B cell (primary cell): ENCODE results near the gene PTGER3. TPM values are rescaled to one million over a fixed set of nuclear protein-coding genes. Genes with fewer than 3 reads are reported as not detected.
A peak's percentile ranks its signal among the peaks of the same experiment; 100 is the strongest.

Source experiments
- ATAC-seq: fragments of 200-7000 bp; cut with Tn5 transposase; one replicate; pipeline ENCODE4 v1.10.0; 2021; ENCODE audit warnings: low read depth, mild to moderate bottlenecking, moderate number of reproducible peaks, moderate library complexity
- CTCF ChIA-PET: fragments of 350-600 bp; sonication (Branson Sonifier 250); formaldehyde crosslinking; loops from one replicate; lab custom pipeline; 2021; ENCODE audit warnings: antibody characterized with exemption, inconsistent platforms; lab: Charles Lee
- POLR2A ChIA-PET: fragments of 350-600 bp; sonication (Branson Sonifier 250); formaldehyde crosslinking; loops from one replicate; lab custom pipeline; 2021; ENCODE audit warnings: antibody characterized with exemption; lab: Charles Lee
- DNase-seq: peaks from one replicate; pipeline ENCODE4 v3.0.0; 2013
- H2AFZ ChIP-seq: 2 replicates; pipeline ENCODE4 v1.6.1; 2012; ENCODE audit warnings: mild to moderate bottlenecking, low read depth, low read length; ENCODE audit not compliant: insufficient read depth, poor library complexity, severe bottlenecking
- H3K27ac ChIP-seq, 2 donors: 1 replicate in 1 of 2; 2 replicates in 1 of 2; pipeline ENCODE4 v1.5.1; 2012 to 2013; ENCODE audit warnings: low read length in 2 of 2, mild to moderate bottlenecking in 2 of 2, moderate library complexity in 1 of 2
- H3K27me3 ChIP-seq, 4 experiments: fragments of 200-600 bp in 1 of 4; sonication (generic) in 1 of 4; replicated peaks in 1 of 4; 1 replicate in 2 of 4; 2 replicates in 2 of 4; pipeline versions ENCODE4 v1.6.1 to v1.7.0; 2013 to 2016; ENCODE audit warnings: low read length in 3 of 4, mild to moderate bottlenecking in 2 of 4, mixed read lengths in 1 of 4, moderate library complexity in 1 of 4; ENCODE audit not compliant: insufficient read depth in 4 of 4, control insufficient read depth in 3 of 4; ENCODE audit errors: control extremely low read depth in 1 of 4
- H3K36me3 ChIP-seq, 2 experiments: replicated peaks in 1 of 2; 1 replicate in 1 of 2; 2 replicates in 1 of 2; pipeline versions ENCODE4 v1.6.1 to v1.7.1; 2013; ENCODE audit warnings: low read length in 1 of 2; ENCODE audit not compliant: insufficient read depth in 2 of 2, control insufficient read depth in 1 of 2; ENCODE audit errors: control extremely low read depth in 1 of 2, extremely low read depth in 1 of 2
- H3K4me1 ChIP-seq, 2 donors: fragments of 200-600 bp in 1 of 2; sonication (generic) in 1 of 2; 1 replicate in 1 of 2; 2 replicates in 1 of 2; pipeline versions ENCODE4 v1.5.1 to v1.6.1; 2013 to 2017; ENCODE audit warnings: low read length in 2 of 2; ENCODE audit not compliant: control insufficient read depth in 2 of 2, insufficient read depth in 2 of 2
- H3K4me2 ChIP-seq: replicated peaks from 2 replicates; pipeline ENCODE3; 2012; ENCODE audit warnings: mild to moderate bottlenecking, low read depth, low read length; ENCODE audit not compliant: poor library complexity, severe bottlenecking
- H3K4me3 ChIP-seq, 5 experiments: fragments of 200-600 bp in 1 of 5; sonication (generic) in 1 of 5; 1 replicate in 3 of 5; 2 replicates in 2 of 5; pipeline versions ENCODE4 v1.5.1 to v1.7.0; 2011 to 2016; ENCODE audit warnings: low read length in 4 of 5, mild to moderate bottlenecking in 4 of 5, low read depth in 2 of 5, control low read depth in 1 of 5, moderate library complexity in 1 of 5; ENCODE audit not compliant: insufficient read depth in 1 of 5; ENCODE audit errors: control extremely low read depth in 1 of 5, extremely low read depth in 1 of 5
- H3K79me2 ChIP-seq: fragments of 200-600 bp; sonication (generic); one replicate; pipeline ENCODE4 v1.6.0; 2016; ENCODE audit warnings: low read length; ENCODE audit not compliant: control insufficient read depth, insufficient read depth
- H3K9ac ChIP-seq: fragments of 200-600 bp; sonication (generic); 2 replicates; pipeline ENCODE4 v1.6.1; 2017; ENCODE audit warnings: mild to moderate bottlenecking, low read length, moderate library complexity
- H3K9me3 ChIP-seq, 3 donors: one replicate each; pipeline versions ENCODE4 v1.6.1 to v1.7.1; 2013; ENCODE audit warnings: low read length in 2 of 3; ENCODE audit not compliant: control insufficient read depth in 2 of 3, insufficient read depth in 1 of 3; ENCODE audit errors: control extremely low read depth in 1 of 3
- H4K20me1 ChIP-seq: 2 replicates; pipeline ENCODE4 v1.6.0; 2012; ENCODE audit warnings: mild to moderate bottlenecking, low read length; ENCODE audit not compliant: insufficient read depth, control insufficient read depth, poor library complexity, severe bottlenecking
- H3K27ac Mint-ChIP-seq: one replicate; pipeline ENCODE4 v1.8.0; 2021; ENCODE audit warnings: mixed read lengths
- H3K27me3 Mint-ChIP-seq: one replicate; pipeline ENCODE4 v1.8.0; 2021; ENCODE audit warnings: mixed read lengths
- H3K4me1 Mint-ChIP-seq: one replicate; pipeline ENCODE4 v1.8.0; 2021; ENCODE audit warnings: mixed read lengths
- H3K4me3 Mint-ChIP-seq: one replicate; pipeline ENCODE4 v1.8.0; 2021; ENCODE audit warnings: mixed read lengths
- H3K9me3 Mint-ChIP-seq: one replicate; pipeline ENCODE4 v1.8.0; 2022; ENCODE audit warnings: mixed read lengths; ENCODE audit not compliant: insufficient read depth
- CTCF ChIP-seq: fragments of 200-600 bp; IDR thresholded peaks from one replicate; pipeline ENCODE4 v1.8.0; 2022; ENCODE audit warnings: antibody characterized with exemption, mild to moderate bottlenecking
- EZH2 ChIP-seq: IDR thresholded peaks from 2 replicates; pipeline ENCODE4 v1.6.1; 2012; ENCODE audit warnings: borderline replicate concordance, low read depth, mild to moderate bottlenecking, moderate library complexity, low read length; ENCODE audit not compliant: insufficient read depth, poor library complexity, severe bottlenecking
- WGBS: methylation state at CpG from one replicate; pipeline ENCODE4 v1.1.5; 2013; ENCODE audit warnings: missing lambda C conversion rate; ENCODE audit not compliant: insufficient coverage; 5-methylcytosine and 5-hydroxymethylcytosine counted together
- intact Hi-C: fragments of 100-400 bp; cut with micrococcal nuclease; formaldehyde crosslinking; loops from one replicate; pipeline ENCODE4 v1.10.0; 2022
- polyA plus RNA-seq: library from polyadenylated mRNA; depleted of rRNA; stranded (reverse); fragments of >200 nt; gene quantifications from 2 replicates; pipeline ENCODE4 v1.2.3, GENCODE V29; 2012
- total RNA-seq, 2 donors: library from RNA; stranded (reverse); fragments of 120-200 nt in 1 of 2; gene quantifications; 1 replicate in 1 of 2; 2 replicates in 1 of 2; pipeline versions ENCODE4 v1.2.3 to v1.2.4, GENCODE V29; 2013 to 2022

PTGER3 gene
- total and polyA plus RNA-seq, 2 donors (not counting 1 experiment from before 2014, with no cell fraction given) = 0.27 TPM; not detected in 1

GRCh38 chr1:71080739-71081696 is 33.4 kb upstream of the PTGER3 start, which contains the start of gene ZRANB2:
Gene ZRANB2 (minus strand): TSS chr1:71081035. CDS start chr1:71080995, 40 bp downstream.
- Mint-ChIP-seq H3K4me1 (peaks cover 24% of the 10 kb centered on the region), H3K9me3 (peaks cover 2% of the 10 kb centered on the region), H3K4me3 (peak within 1 kb of the TSS; percentile 89), H3K27me3 (peaks cover 26% of the 10 kb centered on the region), H3K27ac (peak within 1 kb of the TSS; percentile 100)
- ChIA-PET CTCF (interaction anchor here (0.9 to 1.8 kb wide), 6 partner anchors 15 to 875 kb away, joined by 3 to 11 read pairs (median 5); partner anchors contain the start of genes CTH and LRRC40), POLR2A (interaction anchor here (1.2 to 1.5 kb wide), 2 partner anchors 30 to 875 kb away, joined by 3 to 11 read pairs; partner anchors contain the start of gene LRRC40)
- ATAC-seq = peak; percentile 96
- peak within 1 kb of the TSS; percentile 86 for H2AFZ ChIP-seq
- peak; percentile 97 for DNase-seq
- H3K9me3 ChIP-seq = peaks cover 0 to 4% (median 1%) of the 10 kb centered on the region in 3 donors
- peaks cover 2% of the 10 kb centered on the region for H4K20me1 ChIP-seq
- peak within 1 kb of the TSS; percentile 97 for H3K9ac ChIP-seq
- H3K27me3 ChIP-seq = peaks cover 0 to 20% (median 6%) of the 10 kb centered on the region in 4 experiments
- TF ChIP-seq EZH2 (no peak), CTCF (peak; percentile 64)
- peaks cover 8 to 24% of the 10 kb centered on the region in 2 experiments for H3K36me3 ChIP-seq
- peaks cover 37% of the 10 kb centered on the region for H3K79me2 ChIP-seq
- H3K4me3 ChIP-seq = peak within 1 kb of the TSS; percentile 84 to 99 (median 91)
- peak within 1 kb of the TSS; percentile 72 for H3K4me2 ChIP-seq
- H3K4me1 ChIP-seq = peaks cover 8 to 14% of the 10 kb centered on the region in 2 donors
- peak within 1 kb of the TSS; percentile 92 to 98 for H3K27ac ChIP-seq
- intact Hi-C loops = loop anchor here (1.0 to 5.0 kb wide), 5 partner anchors 34 to 876 kb away; partner anchors contain the start of genes ANKRD13C, LRRC40, PTGER3 and SRSF11
- 0% methylated on average over 20 of the region's 33 CpGs for WGBS
